Transverse colon (tissue), 4 donors: ENCODE results near the gene DEPDC7. TPM values are rescaled to one million over a fixed set of nuclear protein-coding genes. Genes with fewer than 3 reads are reported as not detected.

Experiments used
- DNase-seq: peaks from one replicate; pipeline ENCODE4 v3.0.0-alpha.2; 2019
- H3K27ac ChIP-seq, 4 donors: fragments of 200-600 bp; sonication (generic); 2 replicates each; pipeline ENCODE4 v1.5.1; 2016 to 2018; ENCODE audit warnings: inconsistent platforms in 4 of 4
- H3K27me3 ChIP-seq: fragments of 200-600 bp; sonication (generic); 2 replicates; pipeline ENCODE4 v1.5.1; 2017; ENCODE audit warnings: inconsistent platforms
- H3K36me3 ChIP-seq, 4 donors: fragments of 200-600 bp; sonication (generic); 2 replicates each; pipeline ENCODE4 v1.5.1; 2017 to 2019; ENCODE audit warnings: inconsistent platforms in 4 of 4
- H3K4me1 ChIP-seq, 4 donors: fragments of 200-600 bp; sonication (generic); 2 replicates each; pipeline ENCODE4 v1.5.1; 2017 to 2020; ENCODE audit warnings: inconsistent platforms in 4 of 4
- H3K4me3 ChIP-seq, 4 donors: fragments of 200-600 bp; sonication (generic); 1 replicate in 1 of 4; 2 replicates in 3 of 4; pipeline versions ENCODE4 v1.5.1 to v1.6.1; 2017 to 2019; ENCODE audit warnings: inconsistent platforms in 4 of 4
- H3K9me3 ChIP-seq, 2 donors: fragments of 200-600 bp; sonication (generic); 2 replicates each; pipeline ENCODE4 v1.5.1; 2017 to 2019; ENCODE audit warnings: inconsistent platforms in 2 of 2
- CTCF ChIP-seq, 5 experiments: fragments of 200-600 bp in 3 of 5; fragments of 450-650 bp in 2 of 5; sonication (generic) in 3 of 5; IDR thresholded peaks; 1 replicate in 2 of 5; 2 replicates in 3 of 5; pipeline ENCODE4 v1.5.1; 2016 to 2017; ENCODE audit warnings: antibody characterized with exemption in 5 of 5, inconsistent platforms in 3 of 5, mild to moderate bottlenecking in 2 of 5, moderate library complexity in 1 of 5
- EP300 ChIP-seq: sonication (generic); formaldehyde crosslinking; IDR thresholded peaks from one replicate; pipeline ENCODE4 v1.6.1; 2017; ENCODE audit warnings: antibody characterized with exemption, low read depth
- POLR2A ChIP-seq: fragments of 450-650 bp; IDR thresholded peaks from one replicate; pipeline ENCODE4 v1.6.1; 2016; ENCODE audit warnings: antibody characterized with exemption, mild to moderate bottlenecking, moderate library complexity
- POLR2AphosphoS5 ChIP-seq, 3 donors: sonication (generic); formaldehyde crosslinking; IDR thresholded peaks; one replicate each; pipeline ENCODE4 v1.6.1; 2016; ENCODE audit warnings: antibody characterized with exemption in 3 of 3
- WGBS, 2 donors: methylation state at CpG; one replicate each; pipeline ENCODE4 v1.1.5; 2018; ENCODE audit warnings: low coverage in 1 of 2; 5-methylcytosine and 5-hydroxymethylcytosine counted together
- in situ Hi-C, 4 donors: fragments of 200-750 bp; cut with MboI; loops; one replicate each; pipeline versions ENCODE4 v1.15.0 to v1.15.1; 2017; ENCODE audit warnings: low sequenced_read_pairs in 3 of 4, low pct_ligation_motif_present in 1 of 4, low pct_unique_long_range_greater_than_20kb in 1 of 4
- intact Hi-C: fragments of 100-400 bp; cut with DNase I; formaldehyde crosslinking; loops from one replicate; pipeline ENCODE4 v1.15.1; 2023; ENCODE audit warnings: low total_unique reads
- total RNA-seq, 4 donors: library from RNA; depleted of rRNA; stranded (reverse); fragments of >200 nt; gene quantifications; one replicate each; pipeline ENCODE4 v1.1.0, GENCODE V29; 2016

DEPDC7 gene
- total RNA-seq, 4 donors from 2014 or later = 3.2 to 18.7 (median 11.5) TPM

GRCh38 chr11:32991427-32991826 lies 24.3 kb upstream of the DEPDC7 start:
- Histone ChIP-seq H3K27me3 (no peaks in the 10 kb centered on the region), H3K36me3 (no peaks in the 10 kb centered on the region), H3K4me1 (peaks cover 0 to 4% (median 0%) of the 10 kb centered on the region in 4 donors), H3K9me3 (peaks cover 4 to 5% of the 10 kb centered on the region in 2 donors), H3K4me3 (no peak overlapping the region), H3K27ac (no peak overlapping the region)
- no peak for DNase-seq
- TF ChIP-seq EP300 (no peak), POLR2A (no peak)
- in situ Hi-C loops (no loop called here), intact Hi-C loops (no loop called here)
- WGBS, 2 donors = 91 to 100% methylated on average over 1 to 3 of the region's 3 CpGs

- H3K4me3 ChIP-seq = no peak overlapping the region
- TF ChIP-seq POLR2A = no peak
- no peak for TF ChIP-seq POLR2AphosphoS5 (IDR thresholded peaks at IDR 0.05)
- no peak for TF ChIP-seq CTCF (IDR thresholded peaks at IDR 0.05)
- no peak for TF ChIP-seq EP300
- no peaks in the 10 kb centered on the region for H3K36me3 ChIP-seq
- H3K27me3 ChIP-seq = no peaks in the 10 kb centered on the region
- H3K4me1 ChIP-seq = peaks cover 0 to 4% (median 0%) of the 10 kb centered on the region in 4 donors
- no peak for DNase-seq
- intact Hi-C loops = no loop called here
- in situ Hi-C loops = no loop called here
- H3K9me3 ChIP-seq = peaks cover 4 to 5% of the 10 kb centered on the region in 2 donors
- no peak overlapping the region for H3K27ac ChIP-seq
Observed at GRCh38 chr11:32991898-32992297, 23.8 kb upstream of the DEPDC7 start.

DNA sequence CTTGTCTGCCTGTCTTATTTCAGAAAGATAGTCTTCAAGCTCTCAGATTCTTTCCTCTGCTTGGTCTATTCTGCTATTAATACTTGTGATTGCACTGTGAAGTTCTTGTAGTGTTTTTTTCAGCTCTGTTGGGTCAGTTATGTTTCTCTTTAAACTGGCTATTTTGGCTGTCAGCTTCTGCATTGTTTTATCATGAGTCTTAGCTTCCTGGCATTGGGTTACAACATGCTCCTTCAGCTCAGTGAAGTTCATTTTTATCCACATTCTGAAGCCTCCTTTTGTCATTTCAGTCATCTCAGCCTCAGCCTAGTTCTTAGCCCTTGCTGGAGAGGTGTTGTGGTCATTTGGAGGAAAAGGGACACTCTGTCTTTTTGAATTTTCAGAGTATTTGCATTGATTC lies 15.5 kb upstream of the DEPDC7 start:
- DNase-seq = no peak
- Histone ChIP-seq H3K9me3 (no peaks in the 10 kb centered on the region), H3K36me3 (no peaks in the 10 kb centered on the region), H3K4me3 (no peak overlapping the region), H3K27ac (no peak overlapping the region), H3K4me1 (peaks cover 0 to 5% (median 0%) of the 10 kb centered on the region in 4 donors), H3K27me3 (no peaks in the 10 kb centered on the region)
- TF ChIP-seq POLR2A (no peak), CTCF (IDR thresholded peaks at IDR 0.05) (no peak), EP300 (no peak), POLR2AphosphoS5 (IDR thresholded peaks at IDR 0.05) (no peak)
- intact Hi-C loops (no loop called here), in situ Hi-C loops (no loop called here)

DNA sequence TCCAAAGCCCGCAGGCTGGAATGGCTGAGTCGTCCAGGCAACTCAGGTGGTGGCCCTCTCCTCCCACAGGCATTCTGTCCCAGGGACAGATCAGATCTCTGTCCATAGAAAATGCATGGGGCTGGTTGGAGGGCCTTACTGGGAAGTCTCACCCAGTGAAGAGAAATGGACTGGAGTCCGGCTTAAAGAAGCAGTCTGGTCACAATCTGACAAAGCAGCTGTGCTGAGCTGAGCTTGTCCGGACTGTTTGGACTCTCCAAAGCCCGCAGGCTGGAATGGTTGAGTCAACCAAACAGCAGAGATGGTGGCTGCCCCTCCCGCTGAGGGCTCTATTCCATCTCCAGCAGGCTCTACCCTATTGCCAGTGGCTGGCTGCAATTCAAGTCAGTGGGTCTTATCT lies 14.4 kb upstream of the DEPDC7 start:
- 80% methylated on average over 6 of the region's 6 CpGs; no CpG with 5 or more reads in 1 of the 2 donors for whole genome bisulfite sequencing, 2 donors
- Histone ChIP-seq H3K4me3 (no peak overlapping the region), H3K9me3 (no peaks in the 10 kb centered on the region), H3K27ac (no peak overlapping the region), H3K27me3 (no peaks in the 10 kb centered on the region), H3K36me3 (no peaks in the 10 kb centered on the region), H3K4me1 (peaks cover 0 to 5% (median 0%) of the 10 kb centered on the region in 4 donors)
- intact Hi-C loops = no loop called here
- DNase-seq = no peak
- in situ Hi-C loops = no loop called here
- no peak for TF ChIP-seq CTCF (IDR thresholded peaks at IDR 0.05)

- TF ChIP-seq EP300 (no peak), POLR2A (no peak), CTCF (IDR thresholded peaks at IDR 0.05) (no peak), POLR2AphosphoS5 (IDR thresholded peaks at IDR 0.05) (no peak)
- peaks cover 0 to 5% (median 0%) of the 10 kb centered on the region in 4 donors for H3K4me1 ChIP-seq
- 40 to 89% methylated on average over 1 to 8 of the region's 8 CpGs for WGBS, 2 donors
- no peak overlapping the region for H3K4me3 ChIP-seq
- H3K36me3 ChIP-seq = no peaks in the 10 kb centered on the region
- H3K9me3 ChIP-seq = no peaks in the 10 kb centered on the region
- DNase-seq = no peak
- no peak overlapping the region for H3K27ac ChIP-seq
- no peaks in the 10 kb centered on the region for H3K27me3 ChIP-seq
- in situ Hi-C loops (no loop called here), intact Hi-C loops (no loop called here)
Observed at GRCh38 chr11:33001751-33002542, 13.7 kb upstream of the DEPDC7 start.
